Body of pancreas (tissue), 4 donors: ENCODE results near the gene C19orf38. TPM values are rescaled to one million over a fixed set of nuclear protein-coding genes. Genes with fewer than 3 reads are reported as not detected.
A peak's percentile ranks its signal among the peaks of the same experiment; 100 is the strongest.

Experiments
- ATAC-seq: fragments of 150-250 bp; one replicate; pipeline ENCODE4 v1.9.1; 2016
- DNase-seq, 4 donors: peaks; one replicate each; pipeline ENCODE4 v3.0.0-alpha.2; 2019
- H3K27ac ChIP-seq, 4 donors: fragments of 200-600 bp; sonication (generic); 1 replicate in 3 of 4; 2 replicates in 1 of 4; pipeline versions ENCODE4 v1.5.1 to v1.6.1; 2016 to 2019; ENCODE audit warnings: mild to moderate bottlenecking in 1 of 4, mixed read lengths in 1 of 4, moderate library complexity in 1 of 4
- H3K27me3 ChIP-seq, 2 donors: fragments of 200-600 bp; sonication (generic); one replicate each; pipeline ENCODE4 v1.6.0; 2016; ENCODE audit warnings: mild to moderate bottlenecking in 1 of 2
- H3K36me3 ChIP-seq, 2 donors: fragments of 200-600 bp; sonication (generic); replicated peaks in 1 of 2; 2 replicates each; pipeline ENCODE4 v1.5.1; 2016; ENCODE audit warnings: low read depth in 2 of 2; ENCODE audit not compliant: insufficient read depth in 1 of 2
- H3K4me1 ChIP-seq: fragments of 200-600 bp; sonication (generic); one replicate; pipeline ENCODE4 v1.6.0; 2016
- H3K4me3 ChIP-seq, 2 donors: fragments of 200-600 bp; sonication (generic); 1 replicate in 1 of 2; 2 replicates in 1 of 2; pipeline ENCODE4 v1.5.1; 2016 to 2019
- H3K9me3 ChIP-seq, 3 donors: fragments of 200-600 bp; sonication (generic); 1 replicate in 2 of 3; 2 replicates in 1 of 3; pipeline ENCODE4 v1.5.1; 2016
- CTCF ChIP-seq, 7 experiments: fragments of 450-650 bp in 4 of 7; fragments of 200-600 bp in 3 of 7; sonication (generic) in 3 of 7; IDR thresholded peaks; one replicate each; pipeline ENCODE4 v1.5.1; 2016 to 2019; ENCODE audit warnings: antibody characterized with exemption in 7 of 7
- POLR2A ChIP-seq, 3 donors: fragments of 450-650 bp; IDR thresholded peaks; one replicate each; pipeline ENCODE4 v1.6.1; 2016; ENCODE audit warnings: antibody characterized with exemption in 3 of 3, mild to moderate bottlenecking in 2 of 3
- WGBS, 2 donors: methylation state at CpG; one replicate each; pipeline ENCODE4 v1.1.5; 2017; 5-methylcytosine and 5-hydroxymethylcytosine counted together
- intact Hi-C: fragments of 100-400 bp; cut with DNase I; formaldehyde crosslinking; loops from one replicate; pipeline ENCODE4 v1.15.1; 2023
- microRNA-seq, 2 donors: library from miRNA; unstranded; fragments of <30 nt; microRNA quantifications; one replicate each; pipeline ENCODE4, GENCODE V29; 2016; ENCODE audit warnings: borderline number of aligned reads in 2 of 2, borderline replicate concordance in 2 of 2
- small RNA-seq: library from RNA; depleted of rRNA; stranded (forward); fragments of <200 nt; gene quantifications from one replicate; pipeline ENCODE3, GENCODE V24; 2016
- total RNA-seq, 2 donors: library from RNA; depleted of rRNA; stranded (reverse); fragments of >200 nt; gene quantifications; one replicate each; pipeline ENCODE4 v1.1.0, GENCODE V29; 2016

The C19orf38 gene
- total RNA-seq, 2 donors from 2014 or later: 0.52 TPM; not detected in 1

GRCh38 chr19:10915130-10916091 is 67.2 kb downstream of the C19orf38 start:
- ATAC-seq: no peak

GRCh38 chr19:10916602-10917001 is 68.4 kb downstream of the C19orf38 start:
- Histone ChIP-seq H3K36me3 (peaks cover 0 to 7% of the 10 kb centered on the region in 2 donors), H3K4me1 (peaks cover 19% of the 10 kb centered on the region), H3K9me3 (no peaks in the 10 kb centered on the region), H3K27me3 (no peaks in the 10 kb centered on the region), H3K4me3 (no peak overlapping the region), H3K27ac (no peak overlapping the region)
- DNase-seq: no peak
- intact Hi-C loops: no loop called here
- no peak for ATAC-seq
- 71 to 87% methylated on average over 5 to 6 of the region's 6 CpGs for WGBS, 2 donors
- no peak for TF ChIP-seq POLR2A (IDR thresholded peaks at IDR 0.05)
- no peak for TF ChIP-seq CTCF (IDR thresholded peaks at IDR 0.05)

More at GRCh38 chr19:10915130-10916091, 67.2 kb downstream of the C19orf38 start:
- intact Hi-C loops: no loop called here
- Histone ChIP-seq H3K4me1 (peaks cover 19% of the 10 kb centered on the region), H3K27ac (no peak overlapping the region), H3K36me3 (peaks cover 0 to 8% of the 10 kb centered on the region in 2 donors), H3K27me3 (no peaks in the 10 kb centered on the region), H3K4me3 (no peak overlapping the region), H3K9me3 (no peaks in the 10 kb centered on the region)
- no peak for DNase-seq
- TF ChIP-seq POLR2A (IDR thresholded peaks at IDR 0.05) (no peak), CTCF (IDR thresholded peaks at IDR 0.05) (no peak)
- WGBS, 2 donors: 94 to 97% methylated on average over 6 to 19 of the region's 19 CpGs

- intact Hi-C loops: no loop called here
- DNase-seq: no peak
- Histone ChIP-seq H3K4me3 (no peak overlapping the region), H3K36me3 (peaks cover 0 to 9% of the 10 kb centered on the region in 2 donors), H3K27me3 (no peaks in the 10 kb centered on the region), H3K9me3 (no peaks in the 10 kb centered on the region), H3K27ac (peak overlapping the region in 3 of 4 donors; percentile 22 to 37 (median 27)), H3K4me1 (peaks cover 19% of the 10 kb centered on the region)
- 92 to 95% methylated on average over 9 to 11 of the region's 11 CpGs for WGBS, 2 donors
- TF ChIP-seq CTCF (IDR thresholded peaks at IDR 0.05) (no peak), POLR2A (IDR thresholded peaks at IDR 0.05) (no peak)
- no peak for ATAC-seq
These were observed 70.1 kb downstream of the C19orf38 start for GRCh38 chr19:10918359-10918758.

Small RNA genes lying within 50 kb of the gene (microRNA-seq; reads per million reads assigned to microRNA genes)
- gene MIR199A1 (0 to 0.47 reads per million in 2 donors), gene MIR6793 (0.47 to 0.90 reads per million in 2 donors)

Small RNA genes lying within 50 kb of the gene (small RNA-seq; reads per million reads assigned to genes)
- gene MIR199A1 (not detected), gene MIR6793 (not detected)

Other genes starting within 250 kb of the C19orf38 start
- gene SLC44A2, start 222.9 kb upstream of the C19orf38 start, total RNA-seq: 10 to 100 TPM; 47.5 to 56.4 TPM
- 100 to 1,000 TPM in 1 of 2 donors, 10 to 100 TPM in 1; 90.3 to 150 TPM for gene ILF3, start 194.1 kb upstream of the C19orf38 start, total RNA-seq
- 10 to 100 TPM; 71.6 to 89.7 TPM for gene QTRT1, start 147.0 kb upstream of the C19orf38 start, total RNA-seq
- gene DNM2, start 130.3 kb upstream of the C19orf38 start, total RNA-seq: 100 to 1,000 TPM in 1 of 2 donors, 10 to 100 TPM in 1; 98.6 to 158 TPM
- 10 to 100 TPM; 14.5 to 34.6 TPM for gene TMED1, start 12.2 kb upstream of the C19orf38 start, total RNA-seq
- 10 to 100 TPM in 1 of 2 donors, 1 to 10 TPM in 1; 6.3 to 11.7 TPM for gene CARM1, start 23.1 kb downstream of the C19orf38 start, total RNA-seq
- 10 to 100 TPM; 52.7 to 55.3 TPM for gene YIPF2, start 80.2 kb downstream of the C19orf38 start, total RNA-seq
- gene TIMM29, start 80.4 kb downstream of the C19orf38 start, total RNA-seq: 10 to 100 TPM; 26.5 to 34.6 TPM
- gene SMARCA4, start 112.6 kb downstream of the C19orf38 start, total RNA-seq: 100 to 1,000 TPM in 1 of 2 donors, 10 to 100 TPM in 1; 56.3 to 120 TPM
- gene LDLR, start 241.0 kb downstream of the C19orf38 start, total RNA-seq: 100 to 1,000 TPM in 1 of 2 donors, 10 to 100 TPM in 1; 18.9 to 105 TPM